ENCODE data around the gene PLEKHN1. TPM values are rescaled to one million over a fixed set of nuclear protein-coding genes. Genes with fewer than 3 reads are reported as not detected.
A peak's percentile ranks its signal among the peaks of the same experiment; 100 is the strongest.
"Not testable (repeated sequence)": the region's sequence is repeated elsewhere in the genome, so short reads cannot be mapped to it uniquely, and the experiment has no call there.

PLEKHN1 gene
- total and polyA plus RNA-seq, 7 experiments from 2014 or later = 0.18 to 3.0 (median 0.83) TPM; not detected in 1

GRCh38 chr1:1017397-1018320 lies 51.4 kb downstream of the PLEKHN1 start:
- not testable (repeated sequence) for H3K36me3 ChIP-seq (ENCODE audit: control insufficient read depth in 2 of 3, insufficient read depth in 3 of 3, low read length in 3 of 3); ATAC-seq; H3K27me3 ChIP-seq (ENCODE audit: control insufficient read depth in 2 of 2, insufficient read depth in 2 of 2, low read length in 2 of 2); H3K9me3 Mint-ChIP-seq; H3K9me3 ChIP-seq (ENCODE audit: control insufficient read depth in 2 of 3, low read length in 3 of 3); H3K27ac ChIP-seq (ENCODE audit: low read depth, low read length); H3K4me3 ChIP-seq (ENCODE audit: low read length)
- intact Hi-C loops (cut with micrococcal nuclease) = loop anchor here (2.0 to 10.0 kb wide), 3 partner anchors 47 to 357 kb away; partner anchors contain the start of genes ACAP3 (in 1 of the 2), AURKAIP1 (in 1 of the 2) and PUSL1 (in 1 of the 2)
- ChIA-PET CTCF (interaction anchor here (1.5 to 2.0 kb wide), 3 partner anchors 15 to 46 kb away, joined by 4 to 9 read pairs (median 6); no protein-coding TSS in a partner anchor), POLR2A (interaction anchor here (1.2 kb wide), 1 partner anchor 10 kb away, joined by 3 read pairs; no protein-coding TSS in a partner anchor)
- Mint-ChIP-seq H3K4me1 (peaks cover 20 to 38% (median 32%) of the 10 kb centered on the region in 7 donors), H3K4me3 (peak overlapping the region; percentile 32 to 76 (median 58)), H3K27me3 (peaks cover 0 to 18% (median 0%) of the 10 kb centered on the region in 5 donors), H3K36me3 (peaks cover 0 to 17% (median 0%) of the 10 kb centered on the region in 5 donors), H3K27ac (peak overlapping the region in 7 of 9 donors; percentile 14 to 84 (median 36))
- DNase-seq = peak in 1 of 9 donors; percentile 7
- peaks cover 13 to 21% of the 10 kb centered on the region in 2 donors for H3K4me1 ChIP-seq (ENCODE audit: control insufficient read depth in 2 of 2, insufficient read depth in 2 of 2, low read length in 2 of 2)

GRCh38 chr1:1018321-1018685 lies 52.0 kb downstream of the PLEKHN1 start:
- peak in 1 of 9 donors; percentile 7 for DNase-seq
- not testable (repeated sequence) for H3K9me3 Mint-ChIP-seq; H3K36me3 ChIP-seq (ENCODE audit: control insufficient read depth in 2 of 3, insufficient read depth in 3 of 3, low read length in 3 of 3); H3K4me3 ChIP-seq (ENCODE audit: low read length); ATAC-seq; H3K27me3 ChIP-seq (ENCODE audit: control insufficient read depth in 2 of 2, insufficient read depth in 2 of 2, low read length in 2 of 2); H3K9me3 ChIP-seq (ENCODE audit: control insufficient read depth in 2 of 3, low read length in 3 of 3); H3K27ac ChIP-seq (ENCODE audit: low read depth, low read length)
- peak overlapping the region in 1 of 9 donors; percentile 22 for H3K27ac Mint-ChIP-seq
- intact Hi-C loops (cut with micrococcal nuclease) = loop anchor here (2.0 to 10.0 kb wide), 3 partner anchors 46 to 356 kb away; partner anchors contain the start of genes ACAP3 (in 1 of the 2), AURKAIP1 (in 1 of the 2) and PUSL1 (in 1 of the 2)
- peaks cover 18 to 36% (median 25%) of the 10 kb centered on the region in 7 donors for H3K4me1 Mint-ChIP-seq
- H3K36me3 Mint-ChIP-seq = peaks cover 0 to 16% (median 0%) of the 10 kb centered on the region in 5 donors
- ChIA-PET CTCF (interaction anchor here (2.0 kb wide), 2 partner anchors 14 to 34 kb away, joined by 6 to 9 read pairs; no protein-coding TSS in a partner anchor), POLR2A (interaction anchor here (0.7 kb wide), 1 partner anchor 125 kb away, joined by 3 read pairs; no protein-coding TSS in a partner anchor)
- H3K4me3 Mint-ChIP-seq = peak overlapping the region in 3 of 10 donors; percentile 37 to 76 (median 71)
- peaks cover 0 to 17% (median 0%) of the 10 kb centered on the region in 5 donors for H3K27me3 Mint-ChIP-seq
- H3K4me1 ChIP-seq (ENCODE audit: control insufficient read depth in 2 of 2, insufficient read depth in 2 of 2, low read length in 2 of 2) = peaks cover 13 to 18% of the 10 kb centered on the region in 2 donors

- intact Hi-C loops (cut with micrococcal nuclease) = loop anchor here (1.0 to 10.0 kb wide), 9 partner anchors 14 to 355 kb away; partner anchors contain the start of genes ACAP3 (in 1 of the 2), AURKAIP1 (in 1 of the 2), C1orf159 (in 1 of the 2) and HES4 (in 1 of the 2)
- H3K4me3 ChIP-seq (ENCODE audit: low read length) = peak overlapping the region; percentile 11
- peaks cover 4 to 10% of the 10 kb centered on the region in 2 donors for H3K4me1 ChIP-seq (ENCODE audit: control insufficient read depth in 2 of 2, insufficient read depth in 2 of 2, low read length in 2 of 2)
- peaks cover 9 to 26% (median 15%) of the 10 kb centered on the region in 7 donors for H3K4me1 Mint-ChIP-seq
- POLR2A ChIA-PET = interaction anchor here (0.7 to 1.0 kb wide), 5 partner anchors 21 to 356 kb away, joined by 3 to 4 read pairs (median 3); partner anchors contain the start of gene AURKAIP1
- ATAC-seq = peak; percentile 93
- DNase-seq = peak; percentile 69 to 90 (median 82)
- peaks cover 0 to 7% (median 0%) of the 10 kb centered on the region in 5 donors for H3K36me3 Mint-ChIP-seq
- peak overlapping the region in 9 of 10 donors; percentile 48 to 80 (median 68) for H3K4me3 Mint-ChIP-seq
- peak overlapping the region; percentile 27 for H3K27ac ChIP-seq (ENCODE audit: low read depth, low read length)
- peaks cover 0 to 17% (median 0%) of the 10 kb centered on the region in 5 donors for H3K27me3 Mint-ChIP-seq
- CTCF ChIA-PET = interaction anchor here (0.7 to 2.0 kb wide), 4 partner anchors 12 to 44 kb away, joined by 3 to 6 read pairs (median 3); partner anchors contain the start of gene HES4
- H3K9me3 ChIP-seq (ENCODE audit: control insufficient read depth in 2 of 3, low read length in 3 of 3) = no peaks in the 10 kb centered on the region
- peaks cover 0 to 2% (median 0%) of the 10 kb centered on the region in 11 donors for H3K9me3 Mint-ChIP-seq
- H3K27me3 ChIP-seq (ENCODE audit: control insufficient read depth in 2 of 2, insufficient read depth in 2 of 2, low read length in 2 of 2) = no peaks in the 10 kb centered on the region
- peak overlapping the region in 4 of 9 donors; percentile 40 to 65 (median 55) for H3K27ac Mint-ChIP-seq
- no peaks in the 10 kb centered on the region for H3K36me3 ChIP-seq (ENCODE audit: control insufficient read depth in 2 of 3, insufficient read depth in 3 of 3, low read length in 3 of 3)
Measured at GRCh38 chr1:1019122-1019999, 53.1 kb downstream of the PLEKHN1 start.

- H3K27me3 Mint-ChIP-seq = peaks cover 0 to 17% (median 0%) of the 10 kb centered on the region in 5 donors
- peak within 1 kb of the TSS; percentile 27 for H3K27ac ChIP-seq (ENCODE audit: low read depth, low read length)
Measured at GRCh38 chr1:1020000-1020404, 53.7 kb downstream of the PLEKHN1 start, which contains the start of gene AGRN. Gene AGRN (plus strand): TSS chr1:1020120. CDS start chr1:1020173, 53 bp downstream.

GRCh38 chr1:1020415-1021009 lies 54.2 kb downstream of the PLEKHN1 start:
- Histone ChIP-seq H3K27ac (ENCODE audit: low read depth, low read length) (no peak overlapping the region), H3K36me3 (ENCODE audit: control insufficient read depth in 2 of 3, insufficient read depth in 3 of 3, low read length in 3 of 3) (no peaks in the 10 kb centered on the region), H3K27me3 (ENCODE audit: control insufficient read depth in 2 of 2, insufficient read depth in 2 of 2, low read length in 2 of 2) (no peaks in the 10 kb centered on the region), H3K4me3 (ENCODE audit: low read length) (no peak overlapping the region), H3K4me1 (ENCODE audit: control insufficient read depth in 2 of 2, insufficient read depth in 2 of 2, low read length in 2 of 2) (peaks cover 0 to 6% of the 10 kb centered on the region in 2 donors), H3K9me3 (ENCODE audit: control insufficient read depth in 2 of 3, low read length in 3 of 3) (no peaks in the 10 kb centered on the region)
- peaks cover 4 to 19% (median 12%) of the 10 kb centered on the region in 7 donors for H3K4me1 Mint-ChIP-seq
- H3K27ac Mint-ChIP-seq = no peak overlapping the region
- H3K9me3 Mint-ChIP-seq = peaks cover 0 to 2% (median 0%) of the 10 kb centered on the region in 11 donors
- POLR2A ChIA-PET = no interaction called here
- CTCF ChIA-PET = interaction anchor here (1.6 kb wide), 1 partner anchor 20 kb away, joined by 5 read pairs; no protein-coding TSS in a partner anchor
- no peak for ATAC-seq
- peaks cover 0 to 17% (median 0%) of the 10 kb centered on the region in 5 donors for H3K27me3 Mint-ChIP-seq
- peaks cover 0 to 6% (median 0%) of the 10 kb centered on the region in 5 donors for H3K36me3 Mint-ChIP-seq
- intact Hi-C loops (cut with micrococcal nuclease) = loop anchor here (1.0 to 2.0 kb wide), 3 partner anchors 7 to 20 kb away; partner anchors contain the start of gene ISG15 (in 1 of the 2)
- peak overlapping the region in 4 of 10 donors; percentile 45 to 66 (median 60) for H3K4me3 Mint-ChIP-seq
- peak in 2 of 9 donors; percentile 30 to 60 for DNase-seq

More at GRCh38 chr1:1020000-1020404, 53.7 kb downstream of the PLEKHN1 start, which contains the start of gene AGRN:
- peak within 1 kb of the TSS; percentile 48 to 80 (median 68) for H3K4me3 Mint-ChIP-seq
- peaks cover 0 to 2% (median 0%) of the 10 kb centered on the region in 11 donors for H3K9me3 Mint-ChIP-seq
- CTCF ChIA-PET = interaction anchor here (0.7 to 2.0 kb wide), 3 partner anchors 20 to 43 kb away, joined by 3 to 6 read pairs (median 3); partner anchors contain the start of gene HES4
- no peak for ATAC-seq
- peak within 1 kb of the TSS; percentile 11 for H3K4me3 ChIP-seq (ENCODE audit: low read length)
- peaks cover 0 to 6% of the 10 kb centered on the region in 2 donors for H3K4me1 ChIP-seq (ENCODE audit: control insufficient read depth in 2 of 2, insufficient read depth in 2 of 2, low read length in 2 of 2)
- intact Hi-C loops (cut with micrococcal nuclease) = loop anchor here (1.0 to 10.0 kb wide), 10 partner anchors 13 to 355 kb away; partner anchors contain the start of genes ACAP3 (in 1 of the 2), AURKAIP1 (in 1 of the 2), C1orf159 (in 1 of the 2) and HES4 (in 1 of the 2)
- POLR2A ChIA-PET = interaction anchor here (0.7 to 1.0 kb wide), 2 partner anchors 232 to 355 kb away, joined by 3 read pairs; partner anchors contain the start of gene AURKAIP1
- H3K9me3 ChIP-seq (ENCODE audit: control insufficient read depth in 2 of 3, low read length in 3 of 3) = no peaks in the 10 kb centered on the region
- H3K4me1 Mint-ChIP-seq = peaks cover 6 to 19% (median 12%) of the 10 kb centered on the region in 7 donors
- DNase-seq = peak in 5 of 9 donors; percentile 14 to 64 (median 33)
- no peaks in the 10 kb centered on the region for H3K27me3 ChIP-seq (ENCODE audit: control insufficient read depth in 2 of 2, insufficient read depth in 2 of 2, low read length in 2 of 2)
- peaks cover 0 to 6% (median 0%) of the 10 kb centered on the region in 5 donors for H3K36me3 Mint-ChIP-seq
- no peaks in the 10 kb centered on the region for H3K36me3 ChIP-seq (ENCODE audit: control insufficient read depth in 2 of 3, insufficient read depth in 3 of 3, low read length in 3 of 3)
- H3K27ac Mint-ChIP-seq = peak within 1 kb of the TSS in 4 of 9 donors; percentile 40 to 65 (median 55)

All from naive thymus-derived CD4-positive, alpha-beta T cell (primary cell).